H1 (cell line): ENCODE data around the gene FAS.

Experiments
- CREB1 ChIP-seq: IDR thresholded peaks from 2 replicates; pipeline ENCODE4 v1.6.1; 2012; ENCODE audit warnings: inconsistent platforms
- CTCF ChIP-seq, 3 experiments: IDR thresholded peaks; 1 replicate in 2 of 3; 2 replicates in 1 of 3; pipeline versions ENCODE4 v1.5.1 to v1.6.1; 2011; ENCODE audit warnings: low read length in 3 of 3, mild to moderate bottlenecking in 3 of 3, inconsistent platforms in 2 of 3, low read depth in 1 of 3, moderate library complexity in 1 of 3; ENCODE audit not compliant: insufficient read depth in 1 of 3; ENCODE audit errors: control extremely low read depth in 1 of 3
- EGR1 ChIP-seq: IDR thresholded peaks from 2 replicates; pipeline ENCODE4 v1.6.1; 2011; ENCODE audit warnings: low read depth, low read length, borderline replicate concordance
- EP300 ChIP-seq, 2 experiments: IDR thresholded peaks; 1 replicate in 1 of 2; 2 replicates in 1 of 2; pipeline ENCODE4 v1.6.1; 2011 to 2012; ENCODE audit warnings: low read depth in 2 of 2, low read length in 2 of 2, mild to moderate bottlenecking in 2 of 2, borderline replicate concordance in 1 of 2, inconsistent platforms in 1 of 2, moderate library complexity in 1 of 2
- EZH2 ChIP-seq: fragments of 200-600 bp; sonication (generic); IDR thresholded peaks from 2 replicates; pipeline ENCODE4 v1.7.1; 2012; ENCODE audit warnings: low read depth, mild to moderate bottlenecking, moderate library complexity, low read length, inconsistent platforms; ENCODE audit not compliant: severe bottlenecking
- GABPA ChIP-seq: IDR thresholded peaks from 2 replicates; pipeline ENCODE4 v1.6.1; 2011; ENCODE audit warnings: mild to moderate bottlenecking, low read length, moderate library complexity, borderline replicate concordance; ENCODE audit not compliant: insufficient read depth
- JUND ChIP-seq: IDR thresholded peaks from 2 replicates; pipeline ENCODE4 v1.6.1; 2011; ENCODE audit warnings: mild to moderate bottlenecking, improper control_type of control experiment, low read length
- POLR2A ChIP-seq, 2 experiments: IDR thresholded peaks; 1 replicate in 1 of 2; 2 replicates in 1 of 2; pipeline ENCODE4 v1.6.1; 2011; ENCODE audit warnings: low read depth in 2 of 2, low read length in 2 of 2, mild to moderate bottlenecking in 2 of 2; ENCODE audit errors: control extremely low read depth in 1 of 2
- POLR2AphosphoS5 ChIP-seq: IDR thresholded peaks from 2 replicates; pipeline ENCODE4 v1.6.1; 2011; ENCODE audit warnings: low read depth, low read length
- RAD21 ChIP-seq, 2 experiments: IDR thresholded peaks in 1 of 2; conservative IDR thresholded peaks in 1 of 2; 2 replicates each; pipeline ENCODE4 v1.6.1; 2011; ENCODE audit warnings: low read depth in 2 of 2, low read length in 2 of 2, improper control_type of control experiment in 1 of 2, inconsistent platforms in 1 of 2, mild to moderate bottlenecking in 1 of 2, moderate library complexity in 1 of 2
- RFX5 ChIP-seq: IDR thresholded peaks from 2 replicates; pipeline ENCODE4 v1.6.1; 2011; ENCODE audit warnings: low read depth, low read length, improper control_type of control experiment, borderline replicate concordance
- SIX5 ChIP-seq: IDR thresholded peaks from 2 replicates; pipeline ENCODE4 v1.6.1; 2011; ENCODE audit warnings: mild to moderate bottlenecking, low read depth, low read length

GRCh38 chr10:89029181-89029580 is 38.6 kb downstream of the FAS start:
- TF ChIP-seq CTCF (IDR thresholded peaks at IDR 0.05; ENCODE audit: control extremely low read depth in 1 of 3, insufficient read depth in 1 of 3, low read depth in 1 of 3, low read length in 3 of 3), result no peak
- no peak for TF ChIP-seq POLR2A (IDR thresholded peaks at IDR 0.05; ENCODE audit: control extremely low read depth in 1 of 2, low read depth in 2 of 2, low read length in 2 of 2)
- no peak for TF ChIP-seq EGR1
- no peak for TF ChIP-seq RAD21 (IDR thresholded peaks at IDR 0.05 in 1 of 2, conservative IDR thresholded peaks at IDR 0.05 in 1 of 2; ENCODE audit: low read depth in 2 of 2, low read length in 2 of 2)
- TF ChIP-seq EZH2, result no peak
- no peak for TF ChIP-seq GABPA
- TF ChIP-seq EP300 (IDR thresholded peaks at IDR 0.05; ENCODE audit: borderline replicate concordance in 1 of 2, low read depth in 2 of 2, low read length in 2 of 2), result no peak
- no peak for TF ChIP-seq RFX5
- no peak for TF ChIP-seq SIX5
- no peak for TF ChIP-seq CREB1
- TF ChIP-seq JUND, result no peak
- no peak for TF ChIP-seq POLR2AphosphoS5
